Measurements from ENCODE around the gene EPSTI1. TPM values are rescaled to one million over a fixed set of nuclear protein-coding genes. Genes with fewer than 3 reads are reported as not detected.
"Not testable (repeated sequence)": the region's sequence is repeated elsewhere in the genome, so short reads cannot be mapped to it uniquely, and the experiment has no call there.

Gene EPSTI1
- polyA plus RNA-seq, 2 donors = 0.65 to 0.84 TPM

GRCh38 chr13:42992764-42993122 lies 702 bp upstream of the EPSTI1 start:
- peak overlapping the region in 1 of 2 donors; percentile 78 for H3K4me3 ChIP-seq (ENCODE audit: low read depth in 1 of 2, low read length in 2 of 2)

GRCh38 chr13:42991233-42991897 lies 676 bp downstream of the EPSTI1 start:
- not testable (repeated sequence) for H3K9me3 ChIP-seq (ENCODE audit: control insufficient read depth in 2 of 2, insufficient read depth in 1 of 2, low read depth in 1 of 2, low read length in 1 of 2); H3K36me3 ChIP-seq (ENCODE audit: control insufficient read depth in 2 of 2, insufficient read depth in 2 of 2, low read length in 1 of 2); H3K27me3 ChIP-seq (ENCODE audit: control insufficient read depth in 1 of 2, insufficient read depth in 2 of 2, low read length in 2 of 2); H3K4me1 ChIP-seq (ENCODE audit: control insufficient read depth in 2 of 2, insufficient read depth in 2 of 2, low read length in 1 of 2)
- 61 to 64% methylated on average over 15 of the region's 15 CpGs for WGBS, 2 donors
- Histone ChIP-seq H3K4me3 (ENCODE audit: low read depth in 1 of 2, low read length in 2 of 2) (peak overlapping the region; percentile 64 to 78), H3K27ac (ENCODE audit: low read depth in 2 of 2, low read length in 1 of 2) (peak overlapping the region; percentile 60 to 70)

More at GRCh38 chr13:42992764-42993122, 702 bp upstream of the EPSTI1 start:
- Histone ChIP-seq H3K9me3 (ENCODE audit: control insufficient read depth in 2 of 2, insufficient read depth in 1 of 2, low read depth in 1 of 2, low read length in 1 of 2) (no peaks in the 10 kb centered on the region), H3K27ac (ENCODE audit: low read depth in 2 of 2, low read length in 1 of 2) (peak overlapping the region in 1 of 2 donors; percentile 42), H3K36me3 (ENCODE audit: control insufficient read depth in 2 of 2, insufficient read depth in 2 of 2, low read length in 1 of 2) (no peaks in the 10 kb centered on the region), H3K27me3 (ENCODE audit: control insufficient read depth in 1 of 2, insufficient read depth in 2 of 2, low read length in 2 of 2) (no peaks in the 10 kb centered on the region), H3K4me1 (ENCODE audit: control insufficient read depth in 2 of 2, insufficient read depth in 2 of 2, low read length in 1 of 2) (no peaks in the 10 kb centered on the region)
- WGBS, 2 donors = 38 to 41% methylated on average over 4 of the region's 4 CpGs

GRCh38 chr13:42990291-42991232 lies 1.5 kb downstream of the EPSTI1 start:
- WGBS, 2 donors = 60% methylated on average over 10 of the region's 10 CpGs
- Histone ChIP-seq H3K9me3 (ENCODE audit: control insufficient read depth in 2 of 2, insufficient read depth in 1 of 2, low read depth in 1 of 2, low read length in 1 of 2) (no peaks in the 10 kb centered on the region), H3K4me1 (ENCODE audit: control insufficient read depth in 2 of 2, insufficient read depth in 2 of 2, low read length in 1 of 2) (peaks cover 0 to 2% of the 10 kb centered on the region in 2 donors), H3K27me3 (ENCODE audit: control insufficient read depth in 1 of 2, insufficient read depth in 2 of 2, low read length in 2 of 2) (no peaks in the 10 kb centered on the region), H3K36me3 (ENCODE audit: control insufficient read depth in 2 of 2, insufficient read depth in 2 of 2, low read length in 1 of 2) (no peaks in the 10 kb centered on the region), H3K27ac (ENCODE audit: low read depth in 2 of 2, low read length in 1 of 2) (no peak overlapping the region), H3K4me3 (ENCODE audit: low read depth in 1 of 2, low read length in 2 of 2) (no peak overlapping the region)

GRCh38 chr13:42986176-42986574 lies 5.9 kb downstream of the EPSTI1 start:
- Histone ChIP-seq H3K27me3 (ENCODE audit: control insufficient read depth in 1 of 2, insufficient read depth in 2 of 2, low read length in 2 of 2) (no peaks in the 10 kb centered on the region), H3K4me1 (ENCODE audit: control insufficient read depth in 2 of 2, insufficient read depth in 2 of 2, low read length in 1 of 2) (peaks cover 2% of the 10 kb centered on the region in 2 donors), H3K27ac (ENCODE audit: low read depth in 2 of 2, low read length in 1 of 2) (peak overlapping the region in 1 of 2 donors; percentile 20), H3K9me3 (ENCODE audit: control insufficient read depth in 2 of 2, insufficient read depth in 1 of 2, low read depth in 1 of 2, low read length in 1 of 2) (no peaks in the 10 kb centered on the region), H3K36me3 (ENCODE audit: control insufficient read depth in 2 of 2, insufficient read depth in 2 of 2, low read length in 1 of 2) (no peaks in the 10 kb centered on the region), H3K4me3 (ENCODE audit: low read depth in 1 of 2, low read length in 2 of 2) (no peak overlapping the region)
- WGBS, 2 donors = 67 to 79% methylated on average over 7 of the region's 7 CpGs

GRCh38 chr13:42985312-42986175 lies 6.5 kb downstream of the EPSTI1 start:
- Histone ChIP-seq H3K4me1 (ENCODE audit: control insufficient read depth in 2 of 2, insufficient read depth in 2 of 2, low read length in 1 of 2) (peaks cover 2% of the 10 kb centered on the region in 2 donors), H3K27me3 (ENCODE audit: control insufficient read depth in 1 of 2, insufficient read depth in 2 of 2, low read length in 2 of 2) (no peaks in the 10 kb centered on the region), H3K36me3 (ENCODE audit: control insufficient read depth in 2 of 2, insufficient read depth in 2 of 2, low read length in 1 of 2) (no peaks in the 10 kb centered on the region), H3K27ac (ENCODE audit: low read depth in 2 of 2, low read length in 1 of 2) (peak overlapping the region in 1 of 2 donors; percentile 20), H3K9me3 (ENCODE audit: control insufficient read depth in 2 of 2, insufficient read depth in 1 of 2, low read depth in 1 of 2, low read length in 1 of 2) (no peaks in the 10 kb centered on the region), H3K4me3 (ENCODE audit: low read depth in 1 of 2, low read length in 2 of 2) (no peak overlapping the region)
- 60 to 61% methylated on average over 8 of the region's 8 CpGs for WGBS, 2 donors

- no peaks in the 10 kb centered on the region for H3K27me3 ChIP-seq (ENCODE audit: control insufficient read depth in 1 of 2, insufficient read depth in 2 of 2, low read length in 2 of 2)
- H3K27ac ChIP-seq (ENCODE audit: low read depth in 2 of 2, low read length in 1 of 2) = no peak overlapping the region
- H3K4me1 ChIP-seq (ENCODE audit: control insufficient read depth in 2 of 2, insufficient read depth in 2 of 2, low read length in 1 of 2) = peaks cover 2% of the 10 kb centered on the region in 2 donors
- H3K4me3 ChIP-seq (ENCODE audit: low read depth in 1 of 2, low read length in 2 of 2) = no peak overlapping the region
- WGBS, 2 donors = 67 to 69% methylated on average over 1 of the region's 1 CpG
- no peaks in the 10 kb centered on the region for H3K9me3 ChIP-seq (ENCODE audit: control insufficient read depth in 2 of 2, insufficient read depth in 1 of 2, low read depth in 1 of 2, low read length in 1 of 2)
- H3K36me3 ChIP-seq (ENCODE audit: control insufficient read depth in 2 of 2, insufficient read depth in 2 of 2, low read length in 1 of 2) = no peaks in the 10 kb centered on the region
Observed at GRCh38 chr13:42984691-42985090, 7.3 kb downstream of the EPSTI1 start.

- H3K9me3 ChIP-seq (ENCODE audit: control insufficient read depth in 2 of 2, insufficient read depth in 1 of 2, low read depth in 1 of 2, low read length in 1 of 2) = no peaks in the 10 kb centered on the region
Observed at GRCh38 chr13:42984026-42984425, 8.0 kb downstream of the EPSTI1 start.

GRCh38 chr13:42981853-42982252 lies 10.2 kb downstream of the EPSTI1 start:
- no peaks in the 10 kb centered on the region for H3K9me3 ChIP-seq (ENCODE audit: control insufficient read depth in 2 of 2, insufficient read depth in 1 of 2, low read depth in 1 of 2, low read length in 1 of 2)
- H3K27ac ChIP-seq (ENCODE audit: low read depth in 2 of 2, low read length in 1 of 2) = no peak overlapping the region
- peaks cover 2% of the 10 kb centered on the region in 2 donors for H3K4me1 ChIP-seq (ENCODE audit: control insufficient read depth in 2 of 2, insufficient read depth in 2 of 2, low read length in 1 of 2)
- WGBS, 2 donors = 56 to 81% methylated on average over 1 of the region's 1 CpG
- no peak overlapping the region for H3K4me3 ChIP-seq (ENCODE audit: low read depth in 1 of 2, low read length in 2 of 2)
- no peaks in the 10 kb centered on the region for H3K36me3 ChIP-seq (ENCODE audit: control insufficient read depth in 2 of 2, insufficient read depth in 2 of 2, low read length in 1 of 2)
- no peaks in the 10 kb centered on the region for H3K27me3 ChIP-seq (ENCODE audit: control insufficient read depth in 1 of 2, insufficient read depth in 2 of 2, low read length in 2 of 2)

More at GRCh38 chr13:42984026-42984425, 8.0 kb downstream of the EPSTI1 start:
- H3K36me3 ChIP-seq (ENCODE audit: control insufficient read depth in 2 of 2, insufficient read depth in 2 of 2, low read length in 1 of 2) = no peaks in the 10 kb centered on the region
- H3K27me3 ChIP-seq (ENCODE audit: control insufficient read depth in 1 of 2, insufficient read depth in 2 of 2, low read length in 2 of 2) = no peaks in the 10 kb centered on the region
- H3K4me3 ChIP-seq (ENCODE audit: low read depth in 1 of 2, low read length in 2 of 2) = no peak overlapping the region
- no peak overlapping the region for H3K27ac ChIP-seq (ENCODE audit: low read depth in 2 of 2, low read length in 1 of 2)
- peaks cover 2% of the 10 kb centered on the region in 2 donors for H3K4me1 ChIP-seq (ENCODE audit: control insufficient read depth in 2 of 2, insufficient read depth in 2 of 2, low read length in 1 of 2)

- no peaks in the 10 kb centered on the region for H3K36me3 ChIP-seq (ENCODE audit: control insufficient read depth in 2 of 2, insufficient read depth in 2 of 2, low read length in 1 of 2)
- H3K27ac ChIP-seq (ENCODE audit: low read depth in 2 of 2, low read length in 1 of 2) = no peak overlapping the region
- no peaks in the 10 kb centered on the region for H3K9me3 ChIP-seq (ENCODE audit: control insufficient read depth in 2 of 2, insufficient read depth in 1 of 2, low read depth in 1 of 2, low read length in 1 of 2)
- H3K4me3 ChIP-seq (ENCODE audit: low read depth in 1 of 2, low read length in 2 of 2) = no peak overlapping the region
- peaks cover 2% of the 10 kb centered on the region in 2 donors for H3K4me1 ChIP-seq (ENCODE audit: control insufficient read depth in 2 of 2, insufficient read depth in 2 of 2, low read length in 1 of 2)
- 37 to 42% methylated on average over 3 of the region's 3 CpGs for WGBS, 2 donors
- no peaks in the 10 kb centered on the region for H3K27me3 ChIP-seq (ENCODE audit: control insufficient read depth in 1 of 2, insufficient read depth in 2 of 2, low read length in 2 of 2)
Observed at GRCh38 chr13:42981317-42981716, 10.7 kb downstream of the EPSTI1 start.
